Ureter (tissue), 1 donor: ENCODE results near the gene EHMT2. TPM values are rescaled to one million over a fixed set of nuclear protein-coding genes. Genes with fewer than 3 reads are reported as not detected.
A peak's percentile ranks its signal among the peaks of the same experiment; 100 is the strongest.
"Not testable (repeated sequence)": the region's sequence is repeated elsewhere in the genome, so short reads cannot be mapped to it uniquely, and the experiment has no call there.

Experiments used
- DNase-seq: peaks from one replicate; pipeline ENCODE4 v3.0.0-alpha.2; 2020; ENCODE audit warnings: low spot score
- total RNA-seq: library from RNA; stranded (reverse); gene quantifications from one replicate; pipeline ENCODE4 v1.2.4, GENCODE V29; 2023
- donor health status: DM: yes; HTN: yes; CAD: no.

Gene EHMT2
- total RNA-seq, 1 donor from 2014 or later = 53.4 TPM

DNA sequence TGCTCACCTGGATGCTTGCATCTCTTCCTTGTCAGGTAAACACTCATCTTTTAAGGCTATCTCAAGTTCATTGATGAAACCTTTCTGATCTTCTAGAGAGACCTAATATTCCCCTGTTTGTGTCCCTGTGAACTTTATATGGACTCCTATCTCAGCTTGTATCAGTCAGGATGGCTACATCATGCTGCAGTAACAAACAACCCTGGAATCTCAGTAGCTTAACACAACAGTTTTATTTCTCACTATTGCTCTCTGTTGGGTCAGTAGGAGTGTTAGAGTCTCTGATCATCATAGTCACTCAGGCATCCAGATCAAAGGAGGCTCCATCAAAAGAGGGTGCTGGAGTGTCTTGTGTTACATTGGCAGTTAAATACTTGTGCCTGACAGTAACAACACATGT is 17.9 kb upstream of the EHMT2 start:
- DNase-seq = no peak

DNA sequence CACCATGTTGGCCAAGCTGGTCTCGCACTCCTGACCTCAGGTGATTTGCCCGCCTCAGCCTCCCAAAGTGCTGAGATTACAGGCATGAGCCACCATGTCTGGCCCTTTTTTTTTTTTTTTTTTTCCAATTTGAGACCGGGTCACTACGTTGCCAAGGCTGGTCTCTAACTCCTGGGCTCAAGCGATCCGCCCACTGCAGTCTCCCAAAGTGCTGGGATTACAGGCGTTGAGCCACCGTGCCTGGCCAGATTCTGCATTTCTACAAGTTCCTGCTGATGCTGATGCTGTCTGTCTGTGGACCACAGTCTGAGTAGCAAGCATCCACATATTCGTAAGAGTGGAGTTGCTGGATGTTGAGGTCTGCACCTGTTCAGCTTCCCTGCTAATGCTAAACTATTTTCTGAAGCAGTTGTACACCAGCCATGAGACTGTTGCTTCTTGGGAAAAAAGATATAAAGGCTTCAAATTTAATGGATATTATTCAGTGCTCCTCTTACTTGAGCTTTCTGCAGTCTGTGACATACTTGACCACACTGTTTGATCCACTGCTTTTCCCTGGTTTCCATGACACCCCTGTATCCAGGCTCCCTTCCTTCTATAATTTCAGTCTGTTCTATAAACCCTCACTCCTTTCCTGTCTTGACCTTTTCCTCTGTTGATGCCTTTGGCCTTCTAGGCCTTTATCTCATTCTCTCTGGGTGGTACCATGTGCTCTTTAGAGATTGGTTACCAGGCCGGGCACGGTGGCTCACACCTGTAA is 14.5 kb upstream of the EHMT2 start:
- no peak for DNase-seq

DNA sequence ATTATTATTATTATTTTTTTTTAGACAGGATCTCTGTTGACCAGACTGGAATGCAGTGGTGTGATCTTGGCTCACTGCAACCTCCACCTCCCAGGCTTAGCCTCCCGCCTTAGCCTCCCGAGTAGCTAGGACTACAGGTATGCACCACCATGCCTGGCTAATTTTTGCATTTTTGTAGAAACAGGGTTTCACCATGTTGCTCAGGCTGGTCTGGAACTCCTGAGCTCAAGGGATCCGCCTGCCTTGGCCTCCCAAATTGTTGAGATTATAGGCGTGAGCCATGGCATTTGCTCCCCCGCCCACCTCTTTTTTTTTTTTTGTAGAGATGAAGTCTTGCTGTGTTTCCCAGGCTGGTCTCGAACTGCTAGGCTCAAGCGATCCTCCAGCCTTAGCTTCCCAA is 11.8 kb upstream of the EHMT2 start:
- DNase-seq = not testable (repeated sequence)

DNA sequence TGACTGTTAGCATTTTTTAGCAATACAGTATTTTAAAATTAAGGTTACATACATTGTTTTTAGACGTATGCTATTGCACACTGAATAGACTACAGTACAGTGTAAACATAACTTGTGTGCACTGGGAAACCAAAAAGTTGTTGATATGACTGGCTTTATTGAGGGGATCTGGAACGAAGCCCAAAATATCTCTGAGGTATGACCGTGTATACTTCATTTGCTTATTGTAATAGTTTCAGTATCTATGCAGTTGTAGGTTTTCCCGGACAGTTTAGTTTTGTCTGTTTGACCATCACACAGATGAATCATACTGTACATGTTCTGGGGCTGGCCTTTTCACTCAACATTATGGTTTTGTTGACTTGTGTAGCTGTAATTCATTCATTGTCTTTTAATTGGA is 11.3 kb upstream of the EHMT2 start:
- no peak for DNase-seq

- not testable (repeated sequence) for DNase-seq
Measured at GRCh38 chr6:31908255-31908654, 10.8 kb upstream of the EHMT2 start.

GRCh38 chr6:31907158-31907813 is 9.8 kb upstream of the EHMT2 start:
- DNase-seq = no peak

DNA sequence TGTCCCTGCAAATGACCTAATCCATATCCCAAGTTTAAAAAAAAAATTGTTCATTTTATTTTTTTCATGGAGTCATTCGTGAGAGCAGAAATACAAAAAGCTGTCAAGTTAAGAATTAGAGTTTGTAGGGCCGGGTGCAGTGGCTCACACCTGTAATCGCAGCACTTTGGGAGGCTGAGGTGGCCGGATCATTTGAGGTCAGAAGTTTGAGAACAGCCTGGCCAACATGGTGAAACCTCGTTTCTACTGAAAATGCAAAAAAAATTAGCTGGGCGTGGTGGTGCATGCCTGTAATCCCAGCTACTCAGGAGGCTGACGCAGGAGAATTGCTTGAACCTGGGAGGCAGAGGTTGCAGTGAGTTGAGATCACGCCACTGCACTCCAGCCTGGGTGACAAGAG is 9.2 kb upstream of the EHMT2 start:
- not testable (repeated sequence) for DNase-seq

- no peak for DNase-seq
Measured at GRCh38 chr6:31906122-31906521, 8.6 kb upstream of the EHMT2 start.

- DNase-seq = no peak
Measured at GRCh38 chr6:31905041-31905440, 7.5 kb upstream of the EHMT2 start.

DNA sequence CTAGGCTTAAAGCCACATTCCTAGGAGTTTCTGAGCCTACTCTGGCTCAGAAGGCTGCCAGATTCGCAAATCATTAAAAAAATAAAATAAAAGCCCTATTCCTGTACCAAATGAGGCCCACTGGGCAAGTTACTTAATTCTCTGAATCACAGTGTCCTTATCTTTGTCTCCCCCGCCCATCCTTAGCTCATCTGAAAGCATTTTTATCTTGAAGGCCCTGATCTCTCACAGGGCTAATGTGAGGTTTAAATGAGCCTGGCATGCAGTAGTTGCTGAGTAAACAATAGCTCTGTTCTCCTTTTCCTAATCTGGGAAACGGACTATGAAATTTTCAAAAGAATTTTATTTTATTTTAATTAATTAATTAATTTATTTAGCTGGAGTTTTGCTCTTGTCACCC is 6.5 kb upstream of the EHMT2 start:
- no peak for DNase-seq

DNA sequence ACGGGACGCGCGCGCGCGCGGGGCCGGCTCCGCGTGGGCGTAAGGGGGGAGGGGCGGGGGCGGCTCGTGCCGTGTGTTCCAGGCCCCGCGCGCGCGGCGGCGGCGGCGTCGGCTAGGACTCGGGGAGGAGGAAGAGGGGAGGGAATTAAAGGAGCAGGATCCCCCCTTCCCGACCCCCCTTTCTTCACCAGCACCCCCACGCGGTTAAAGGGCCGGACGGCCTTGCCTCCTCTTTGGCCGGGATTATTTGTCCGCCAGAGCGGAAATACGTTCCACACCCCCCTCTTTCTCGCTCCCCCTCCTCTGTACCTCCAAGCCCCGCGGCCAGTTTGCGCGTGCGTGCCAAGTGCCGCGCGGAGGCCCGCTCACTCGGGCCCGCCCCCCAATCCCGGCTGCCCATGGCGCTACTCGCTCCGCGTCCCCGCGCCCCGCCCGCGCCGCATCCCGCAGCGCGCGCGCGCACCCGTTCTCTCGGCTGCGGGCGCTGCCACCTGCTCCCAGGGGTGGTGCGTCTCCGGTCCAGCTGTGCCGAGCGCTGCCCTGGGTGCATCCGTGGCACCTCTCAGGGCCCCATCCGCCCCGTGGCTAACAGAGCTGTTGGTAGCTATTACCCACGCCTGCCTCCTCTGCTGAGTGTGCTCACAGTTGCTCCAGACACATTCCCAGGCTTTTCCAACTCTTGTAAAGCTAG is 4.6 kb upstream of the EHMT2 start, which contains the start of gene ZBTB12:
Gene ZBTB12, minus strand, starts transcription at position 134 of the 691 bp plus-strand sequence. CDS start 781 bp downstream, outside the sequence.
- peak; percentile 94 for DNase-seq

DNA sequence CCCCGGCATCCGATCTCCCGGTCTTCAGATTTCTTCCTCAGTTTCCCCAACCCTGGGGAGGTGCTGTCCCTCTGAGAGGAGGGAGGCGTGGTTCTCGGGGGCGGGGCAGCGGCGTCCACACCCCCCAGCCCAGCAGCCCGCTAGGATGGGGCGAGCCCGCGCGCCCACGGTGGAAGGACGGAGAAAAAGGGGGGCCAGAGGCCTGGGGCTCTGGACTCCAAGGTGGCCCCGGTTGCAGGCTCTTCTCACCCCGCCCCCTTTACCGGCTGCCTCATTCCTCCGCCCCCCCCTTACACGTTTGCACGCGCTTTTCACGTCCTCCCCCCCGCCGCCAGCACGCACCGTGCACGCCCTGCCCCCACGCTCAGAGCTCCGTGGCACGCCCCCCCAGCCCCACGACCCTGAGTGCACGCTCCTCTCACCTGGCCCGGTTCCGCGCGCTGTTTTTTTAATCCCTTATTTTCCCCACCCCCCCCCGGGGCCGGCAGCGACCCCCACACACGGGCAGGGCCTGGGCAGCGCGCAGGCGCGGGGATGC is 4.0 kb upstream of the EHMT2 start:
- peak; percentile 69 for DNase-seq

GRCh38 chr6:31900917-31901414 is 3.5 kb upstream of the EHMT2 start:
- DNase-seq = peak; percentile 62

DNA sequence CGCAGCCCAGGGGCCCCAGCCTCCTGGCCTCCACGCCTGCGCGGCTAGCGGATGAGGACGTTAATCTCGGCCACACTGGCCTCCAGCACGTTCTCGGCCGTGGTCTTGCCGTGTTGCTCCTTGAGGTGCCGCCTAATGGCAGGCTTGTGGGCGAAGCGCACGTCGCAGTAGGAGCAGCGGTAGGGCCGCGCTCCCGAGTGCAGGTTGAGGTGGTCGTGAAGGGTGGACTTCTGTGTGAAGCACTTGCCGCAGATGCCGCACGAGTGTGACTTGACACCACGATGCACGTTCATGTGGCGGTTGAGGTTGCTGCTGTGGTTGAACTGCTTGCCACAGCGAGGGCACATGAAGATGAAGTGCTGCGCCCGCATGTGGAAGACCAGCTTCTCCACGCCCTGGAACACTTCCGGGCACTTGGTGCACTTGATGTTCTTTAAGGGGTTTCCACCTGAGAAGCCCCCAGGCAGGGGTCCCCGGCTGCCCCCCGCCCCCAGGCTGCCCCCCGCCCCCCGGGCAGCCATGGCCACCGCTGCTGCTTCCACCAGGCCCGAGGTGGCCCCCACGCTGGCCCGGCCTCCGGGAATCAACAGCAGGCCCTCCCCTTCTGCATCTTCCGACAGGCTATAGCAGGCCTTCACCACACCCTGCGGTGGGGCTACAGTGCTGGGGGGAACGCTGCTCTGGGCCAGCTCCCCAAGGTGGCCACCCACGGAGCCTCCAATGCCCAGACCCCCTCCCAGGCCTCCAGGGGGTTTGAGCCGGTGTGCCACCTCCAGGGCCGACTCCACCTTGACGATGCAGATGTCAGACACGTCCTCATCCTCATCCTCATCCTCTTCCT is 2.6 kb upstream of the EHMT2 start:
- no peak for DNase-seq

GRCh38 chr6:31899215-31899614 is 1.7 kb upstream of the EHMT2 start:
- DNase-seq = no peak

- DNase-seq = no peak
Measured at GRCh38 chr6:31898383-31899011, 999 bp upstream of the EHMT2 start.

GRCh38 chr6:31896856-31897611 is 464 bp downstream of the EHMT2 start:
- no peak for DNase-seq

- DNase-seq = no peak
Measured at GRCh38 chr6:31896493-31896855, 1.0 kb downstream of the EHMT2 start.

- no peak for DNase-seq
Measured at GRCh38 chr6:31892821-31893220, 4.7 kb downstream of the EHMT2 start.

DNA sequence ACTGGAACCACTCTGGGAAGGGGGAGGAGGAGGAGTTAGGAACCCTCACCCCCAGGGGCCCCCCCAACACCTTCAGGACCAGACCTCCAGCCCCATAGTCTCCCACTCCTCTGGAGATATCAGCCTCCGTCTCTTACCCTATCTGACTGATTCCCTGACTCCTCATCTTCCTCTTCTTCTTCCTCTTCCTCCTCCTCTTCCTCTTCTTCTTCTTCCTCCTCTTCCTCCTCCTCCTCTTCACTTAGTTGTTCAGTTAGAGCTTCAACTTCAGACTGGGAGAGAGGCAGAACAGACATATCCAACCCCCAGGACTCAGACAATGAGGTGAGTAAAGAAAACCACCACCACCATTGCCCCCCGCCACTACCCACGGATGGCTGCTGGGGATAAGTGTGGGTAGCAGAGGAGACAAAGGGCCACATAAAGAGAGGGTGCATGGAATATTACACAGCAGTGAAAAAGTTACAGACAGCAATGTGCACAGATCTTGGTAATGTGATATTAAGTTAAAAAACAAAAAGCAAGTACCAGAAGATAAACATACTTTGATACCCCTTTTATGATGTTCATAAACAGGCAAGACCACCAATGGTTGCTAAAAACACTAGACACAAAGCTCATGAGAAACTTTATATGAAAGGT is 8.0 kb downstream of the EHMT2 start:
- DNase-seq = no peak
